HepG2 (cell line): Measurements from ENCODE around the gene CHFR. TPM values are rescaled to one million over a fixed set of nuclear protein-coding genes. Genes with fewer than 3 reads are reported as not detected.

Source experiments
- ARID3A ChIP-seq: IDR thresholded peaks from 2 replicates; pipeline ENCODE4 v1.6.1; 2012; ENCODE audit warnings: low read depth, low read length, improper control_type of control experiment
- ETV6 ChIP-seq: sonication (generic); formaldehyde crosslinking; conservative IDR thresholded peaks from 2 replicates; pipeline ENCODE4 v1.4.0; 2020; ENCODE audit warnings: missing genetic modification reagents
- HNRNPUL1 ChIP-seq: fragments of 200-400 bp; formaldehyde crosslinking; IDR thresholded peaks from 2 replicates; pipeline ENCODE4 v1.6.1; 2017; ENCODE audit warnings: low read depth, mild to moderate bottlenecking, low read length, moderate library complexity
- NRL ChIP-seq: sonication (generic); formaldehyde crosslinking; IDR thresholded peaks from 2 replicates; pipeline ENCODE4 v1.5.0; 2020; ENCODE audit warnings: missing genetic modification reagents, mild to moderate bottlenecking, moderate library complexity, borderline replicate concordance
- ZNF3 ChIP-seq: IDR thresholded peaks from 2 replicates; pipeline ENCODE4 v1.7.0; 2017; ENCODE audit warnings: inconsistent platforms
- ZNF619 ChIP-seq: sonication (generic); formaldehyde crosslinking; IDR thresholded peaks from 2 replicates; pipeline ENCODE4 v1.4.0; 2020; ENCODE audit warnings: mild to moderate bottlenecking, missing genetic modification reagents
- polyA plus RNA-seq, 8 experiments: library from polyadenylated mRNA; depleted of rRNA in 3 of 8; stranded (reverse) in 7 of 8; unstranded in 1 of 8; fragments of >200 nt; fragmentation: Illumina TruSeq in 4 of 8; extraction: Trizol in 4 of 8; gene quantifications; 2 replicates each; pipeline versions ENCODE4 v1.2.1 to v1.2.3, GENCODE V29; 2011 to 2016; ENCODE audit warnings: low read depth in 4 of 8, missing spikeins in 1 of 8, mixed read lengths in 1 of 8; ENCODE audit not compliant: insufficient read depth in 1 of 8
- total RNA-seq, 5 experiments: library from RNA; depleted of rRNA; stranded (reverse); fragments of >200 nt; fragmentation: Illumina TruSeq; extraction: Trizol; gene quantifications; 2 replicates each; pipeline ENCODE4 v1.2.3, GENCODE V29; 2016; ENCODE audit warnings: low read depth in 1 of 5
- TF ChIP-seq, protein P1 (sequence below): sonication (generic); formaldehyde crosslinking; IDR thresholded peaks from one replicate; pipeline ENCODE4 v1.5.1; 2020; ENCODE audit warnings: mild to moderate bottlenecking, missing genetic modification reagents; ENCODE audit errors: not compliant biosample characterization
- TF ChIP-seq, protein P2 (sequence below): sonication (generic); formaldehyde crosslinking; IDR thresholded peaks from 2 replicates; pipeline ENCODE4 v1.4.0; 2020; ENCODE audit warnings: missing genetic modification reagents
- TF ChIP-seq, protein P3 (sequence below): IDR thresholded peaks from 2 replicates; pipeline ENCODE4 v1.6.1; 2016

The CHFR gene
- total and polyA plus RNA-seq, 2 of the 13 experiments (the other 11 are each of a cell fraction or from before 2014, with no cell fraction given): 21.4 to 21.5 TPM

DNA sequence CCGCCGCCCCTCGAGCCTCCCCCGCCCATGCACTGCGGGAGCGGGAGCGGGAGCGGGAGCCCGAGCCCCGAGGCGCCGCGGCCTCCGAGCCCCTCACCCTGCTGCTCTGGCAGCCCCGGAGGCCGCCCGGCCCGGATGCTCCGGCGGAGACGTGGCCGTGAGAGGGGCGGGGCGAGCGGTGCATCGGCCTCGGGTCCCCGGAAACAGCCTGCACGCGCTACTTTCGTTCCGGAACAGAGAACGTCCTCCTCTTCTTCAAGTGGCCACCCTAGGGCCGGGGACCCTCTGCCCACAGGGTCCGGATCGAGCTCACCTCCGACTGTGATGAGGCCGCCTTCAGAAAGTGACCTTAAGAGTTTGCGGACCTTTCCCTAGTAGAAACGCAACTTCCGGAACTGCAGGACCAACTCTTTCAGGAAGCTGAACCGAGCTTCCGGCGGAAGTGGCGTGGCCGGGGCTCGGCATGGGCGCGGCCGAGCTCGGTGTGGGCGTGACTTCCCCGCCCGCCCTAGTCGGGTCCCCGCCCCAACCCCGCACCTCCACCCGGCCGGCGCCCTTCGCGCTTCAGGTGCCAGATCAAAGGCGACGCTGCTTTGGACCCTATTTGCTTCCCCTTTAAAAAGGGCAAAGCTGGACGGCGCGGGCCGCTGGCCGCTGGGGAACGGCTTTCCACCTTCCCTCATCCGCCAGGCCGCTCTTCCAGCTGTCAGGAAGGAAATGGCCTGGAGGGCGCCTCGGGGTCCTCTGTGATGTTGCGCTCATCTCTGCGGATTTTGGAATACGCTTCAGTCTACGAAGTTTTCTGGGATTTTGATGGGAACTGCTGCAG is 58.5 kb downstream of the CHFR start, which contains the start of gene GOLGA3 (continued):
- TF ChIP-seq, protein P1, sequence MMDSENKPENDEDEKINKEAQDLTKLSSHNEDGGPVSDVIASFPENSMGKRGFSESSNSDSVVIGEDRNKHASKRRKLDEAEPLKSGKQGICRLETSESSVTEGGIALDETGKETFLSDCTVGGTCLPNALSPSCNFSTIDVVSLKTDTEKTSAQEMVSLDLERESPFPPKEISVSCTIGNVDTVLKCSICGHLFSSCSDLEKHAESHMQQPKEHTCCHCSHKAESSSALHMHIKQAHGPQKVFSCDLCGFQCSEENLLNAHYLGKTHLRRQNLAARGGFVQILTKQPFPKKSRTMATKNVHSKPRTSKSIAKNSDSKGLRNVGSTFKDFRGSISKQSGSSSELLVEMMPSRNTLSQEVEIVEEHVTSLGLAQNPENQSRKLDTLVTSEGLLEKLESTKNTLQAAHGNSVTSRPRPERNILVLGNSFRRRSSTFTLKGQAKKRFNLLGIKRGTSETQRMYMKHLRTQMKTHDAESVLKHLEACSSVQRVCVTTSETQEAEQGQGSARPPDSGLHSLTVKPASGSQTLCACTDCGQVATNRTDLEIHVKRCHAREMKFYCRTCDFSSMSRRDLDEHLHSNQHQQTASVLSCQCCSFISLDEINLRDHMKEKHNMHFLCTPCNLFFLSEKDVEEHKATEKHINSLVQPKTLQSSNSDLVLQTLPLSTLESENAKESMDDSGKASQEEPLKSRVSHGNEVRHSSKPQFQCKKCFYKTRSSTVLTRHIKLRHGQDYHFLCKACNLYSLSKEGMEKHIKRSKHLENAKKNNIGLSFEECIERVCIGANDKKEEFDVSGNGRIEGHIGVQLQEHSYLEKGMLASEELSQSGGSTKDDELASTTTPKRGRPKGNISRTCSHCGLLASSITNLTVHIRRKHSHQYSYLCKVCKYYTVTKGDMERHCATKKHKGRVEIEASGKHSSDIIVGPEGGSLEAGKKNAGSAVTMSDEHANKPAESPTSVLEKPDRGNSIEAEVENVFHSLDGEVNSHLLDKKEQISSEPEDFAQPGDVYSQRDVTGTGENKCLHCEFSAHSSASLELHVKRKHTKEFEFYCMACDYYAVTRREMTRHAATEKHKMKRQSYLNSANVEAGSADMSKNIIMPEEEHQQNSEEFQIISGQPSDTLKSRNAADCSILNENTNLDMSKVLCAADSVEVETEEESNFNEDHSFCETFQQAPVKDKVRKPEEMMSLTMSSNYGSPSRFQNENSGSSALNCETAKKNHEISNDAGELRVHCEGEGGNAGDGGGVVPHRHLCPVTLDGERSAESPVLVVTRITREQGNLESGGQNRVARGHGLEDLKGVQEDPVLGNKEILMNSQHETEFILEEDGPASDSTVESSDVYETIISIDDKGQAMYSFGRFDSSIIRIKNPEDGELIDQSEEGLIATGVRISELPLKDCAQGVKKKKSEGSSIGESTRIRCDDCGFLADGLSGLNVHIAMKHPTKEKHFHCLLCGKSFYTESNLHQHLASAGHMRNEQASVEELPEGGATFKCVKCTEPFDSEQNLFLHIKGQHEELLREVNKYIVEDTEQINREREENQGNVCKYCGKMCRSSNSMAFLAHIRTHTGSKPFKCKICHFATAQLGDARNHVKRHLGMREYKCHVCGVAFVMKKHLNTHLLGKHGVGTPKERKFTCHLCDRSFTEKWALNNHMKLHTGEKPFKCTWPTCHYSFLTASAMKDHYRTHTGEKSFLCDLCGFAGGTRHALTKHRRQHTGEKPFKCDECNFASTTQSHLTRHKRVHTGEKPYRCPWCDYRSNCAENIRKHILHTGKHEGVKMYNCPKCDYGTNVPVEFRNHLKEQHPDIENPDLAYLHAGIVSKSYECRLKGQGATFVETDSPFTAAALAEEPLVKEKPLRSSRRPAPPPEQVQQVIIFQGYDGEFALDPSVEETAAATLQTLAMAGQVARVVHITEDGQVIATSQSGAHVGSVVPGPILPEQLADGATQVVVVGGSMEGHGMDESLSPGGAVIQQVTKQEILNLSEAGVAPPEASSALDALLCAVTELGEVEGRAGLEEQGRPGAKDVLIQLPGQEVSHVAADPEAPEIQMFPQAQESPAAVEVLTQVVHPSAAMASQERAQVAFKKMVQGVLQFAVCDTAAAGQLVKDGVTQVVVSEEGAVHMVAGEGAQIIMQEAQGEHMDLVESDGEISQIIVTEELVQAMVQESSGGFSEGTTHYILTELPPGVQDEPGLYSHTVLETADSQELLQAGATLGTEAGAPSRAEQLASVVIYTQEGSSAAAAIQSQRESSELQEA (CRISPR knock-in tag): no peak
- TF ChIP-seq, protein P2, sequence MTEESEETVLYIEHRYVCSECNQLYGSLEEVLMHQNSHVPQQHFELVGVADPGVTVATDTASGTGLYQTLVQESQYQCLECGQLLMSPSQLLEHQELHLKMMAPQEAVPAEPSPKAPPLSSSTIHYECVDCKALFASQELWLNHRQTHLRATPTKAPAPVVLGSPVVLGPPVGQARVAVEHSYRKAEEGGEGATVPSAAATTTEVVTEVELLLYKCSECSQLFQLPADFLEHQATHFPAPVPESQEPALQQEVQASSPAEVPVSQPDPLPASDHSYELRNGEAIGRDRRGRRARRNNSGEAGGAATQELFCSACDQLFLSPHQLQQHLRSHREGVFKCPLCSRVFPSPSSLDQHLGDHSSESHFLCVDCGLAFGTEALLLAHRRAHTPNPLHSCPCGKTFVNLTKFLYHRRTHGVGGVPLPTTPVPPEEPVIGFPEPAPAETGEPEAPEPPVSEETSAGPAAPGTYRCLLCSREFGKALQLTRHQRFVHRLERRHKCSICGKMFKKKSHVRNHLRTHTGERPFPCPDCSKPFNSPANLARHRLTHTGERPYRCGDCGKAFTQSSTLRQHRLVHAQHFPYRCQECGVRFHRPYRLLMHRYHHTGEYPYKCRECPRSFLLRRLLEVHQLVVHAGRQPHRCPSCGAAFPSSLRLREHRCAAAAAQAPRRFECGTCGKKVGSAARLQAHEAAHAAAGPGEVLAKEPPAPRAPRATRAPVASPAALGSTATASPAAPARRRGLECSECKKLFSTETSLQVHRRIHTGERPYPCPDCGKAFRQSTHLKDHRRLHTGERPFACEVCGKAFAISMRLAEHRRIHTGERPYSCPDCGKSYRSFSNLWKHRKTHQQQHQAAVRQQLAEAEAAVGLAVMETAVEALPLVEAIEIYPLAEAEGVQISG (CRISPR knock-in tag): peak; percentile 92
- no peak; the same call in 1 of the 2 replicates for TF ChIP-seq ZNF3 (CRISPR knock-in tag)
- no peak for TF ChIP-seq HNRNPUL1
- no peak for TF ChIP-seq ARID3A
- TF ChIP-seq, protein P3, sequence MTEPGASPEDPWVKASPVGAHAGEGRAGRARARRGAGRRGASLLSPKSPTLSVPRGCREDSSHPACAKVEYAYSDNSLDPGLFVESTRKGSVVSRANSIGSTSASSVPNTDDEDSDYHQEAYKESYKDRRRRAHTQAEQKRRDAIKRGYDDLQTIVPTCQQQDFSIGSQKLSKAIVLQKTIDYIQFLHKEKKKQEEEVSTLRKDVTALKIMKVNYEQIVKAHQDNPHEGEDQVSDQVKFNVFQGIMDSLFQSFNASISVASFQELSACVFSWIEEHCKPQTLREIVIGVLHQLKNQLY: 0 out of 2 replicates have a peak, but pooled peaks have one; percentile 55
- 0 out of 2 replicates have a peak, but pooled peaks have one; percentile 19 for TF ChIP-seq ETV6 (CRISPR knock-in tag)
- TF ChIP-seq ZNF619 (CRISPR knock-in tag): no peak
- no peak; the same call in 1 of the 2 replicates for TF ChIP-seq NRL (CRISPR knock-in tag)
